MM.1S (cell line): ENCODE data around the gene MED14.

Experiments
- EZH2 ChIP-seq: fragments of 300-600 bp; sonication (generic); optimal IDR thresholded peaks from 2 replicates; pipeline ENCODE3; 2017; ENCODE audit warnings: low read depth, mild to moderate bottlenecking, antibody characterized with exemption, low read length, mixed read lengths
- TF ChIP-seq, protein P1 (sequence below): fragments of 300-600 bp; sonication (generic); IDR thresholded peaks from 2 replicates; pipeline ENCODE4 v1.5.1; 2016; ENCODE audit warnings: antibody characterized with exemption, low read length, mixed read lengths

DNA sequence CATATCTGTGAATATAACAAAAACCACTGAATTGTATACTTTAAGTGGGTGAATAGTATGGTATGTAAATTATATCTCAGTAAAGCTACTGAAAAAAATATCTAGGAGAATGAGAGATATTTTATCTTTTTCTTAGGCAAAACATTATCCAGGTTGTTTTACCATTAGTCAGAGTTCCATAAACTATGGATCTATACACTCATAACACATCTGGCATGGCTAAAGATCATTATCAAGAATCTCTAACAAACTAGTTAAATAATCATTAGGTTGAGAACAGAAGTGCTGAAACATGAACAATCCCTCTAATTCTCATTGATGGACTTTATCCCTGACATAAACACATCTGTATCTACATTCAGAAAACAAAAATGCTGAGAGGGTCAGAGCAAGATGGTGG, 15.6 kb downstream of the MED14 start:
- TF ChIP-seq, protein P1, sequence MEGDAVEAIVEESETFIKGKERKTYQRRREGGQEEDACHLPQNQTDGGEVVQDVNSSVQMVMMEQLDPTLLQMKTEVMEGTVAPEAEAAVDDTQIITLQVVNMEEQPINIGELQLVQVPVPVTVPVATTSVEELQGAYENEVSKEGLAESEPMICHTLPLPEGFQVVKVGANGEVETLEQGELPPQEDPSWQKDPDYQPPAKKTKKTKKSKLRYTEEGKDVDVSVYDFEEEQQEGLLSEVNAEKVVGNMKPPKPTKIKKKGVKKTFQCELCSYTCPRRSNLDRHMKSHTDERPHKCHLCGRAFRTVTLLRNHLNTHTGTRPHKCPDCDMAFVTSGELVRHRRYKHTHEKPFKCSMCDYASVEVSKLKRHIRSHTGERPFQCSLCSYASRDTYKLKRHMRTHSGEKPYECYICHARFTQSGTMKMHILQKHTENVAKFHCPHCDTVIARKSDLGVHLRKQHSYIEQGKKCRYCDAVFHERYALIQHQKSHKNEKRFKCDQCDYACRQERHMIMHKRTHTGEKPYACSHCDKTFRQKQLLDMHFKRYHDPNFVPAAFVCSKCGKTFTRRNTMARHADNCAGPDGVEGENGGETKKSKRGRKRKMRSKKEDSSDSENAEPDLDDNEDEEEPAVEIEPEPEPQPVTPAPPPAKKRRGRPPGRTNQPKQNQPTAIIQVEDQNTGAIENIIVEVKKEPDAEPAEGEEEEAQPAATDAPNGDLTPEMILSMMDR = no peak
- no peak for TF ChIP-seq EZH2
